Measurements from ENCODE around the gene LATS1. TPM values are rescaled to one million over a fixed set of nuclear protein-coding genes. Genes with fewer than 3 reads are reported as not detected.
A peak's percentile ranks its signal among the peaks of the same experiment; 100 is the strongest.
"Not testable (repeated sequence)": the region's sequence is repeated elsewhere in the genome, so short reads cannot be mapped to it uniquely, and the experiment has no call there.

The LATS1 gene
- total RNA-seq, 4 donors from 2014 or later = 29.2 to 54.5 (median 35.6) TPM

DNA sequence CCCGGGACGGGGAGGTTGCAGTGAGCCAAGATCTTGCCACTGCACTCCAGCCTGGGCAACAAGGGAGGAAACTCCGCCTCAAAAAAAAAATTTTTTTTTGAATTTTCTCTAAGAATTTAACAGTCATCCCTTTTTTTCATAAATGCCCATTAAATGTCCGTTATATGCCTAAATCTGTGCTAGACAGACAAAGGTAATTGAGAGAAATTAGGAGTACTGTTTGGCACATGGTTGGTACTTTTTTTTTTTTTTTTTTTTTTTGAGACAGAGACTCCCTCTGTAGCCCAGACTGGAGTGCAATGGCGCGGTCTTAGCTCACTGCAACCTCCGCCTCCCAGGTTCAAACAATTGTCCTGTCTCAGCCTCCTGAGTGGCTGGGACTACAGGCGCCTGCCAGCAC, 33.3 kb upstream of the LATS1 start:
- H3K4me1 ChIP-seq = peaks cover 0 to 59% (median 15%) of the 10 kb centered on the region in 3 donors
- no peak overlapping the region for H3K27ac ChIP-seq

DNA sequence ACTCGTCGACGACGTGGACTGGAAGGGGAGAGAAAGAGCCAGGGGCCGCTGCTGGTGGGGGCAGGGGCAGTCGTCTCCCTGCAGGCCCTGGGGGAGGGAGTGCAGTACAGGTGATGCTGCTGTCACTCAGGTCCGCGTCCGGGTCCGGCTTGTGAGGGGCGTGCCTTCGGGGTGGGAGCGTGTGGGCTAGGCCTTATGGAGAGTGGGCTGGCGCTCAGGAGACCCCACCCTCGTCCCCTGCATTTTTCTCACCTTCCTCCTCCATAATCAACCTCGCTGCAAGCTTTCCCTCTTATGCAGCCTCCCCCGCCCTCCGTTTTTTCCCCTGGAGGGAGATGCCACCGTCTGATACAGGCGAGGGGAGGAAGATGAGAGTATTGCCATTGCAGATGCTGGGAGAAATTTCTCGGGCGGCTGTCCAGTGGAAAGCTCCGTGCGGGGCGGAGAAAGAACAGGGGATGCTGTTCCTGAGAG, 32.3 kb upstream of the LATS1 start:
- Histone ChIP-seq H3K4me3 (peak overlapping the region; percentile 70 to 96), H3K27ac (peak overlapping the region; percentile 68 to 92 (median 86)), H3K27me3 (no peaks in the 10 kb centered on the region), H3K9me3 (no peaks in the 10 kb centered on the region), H3K4me1 (peaks cover 0 to 62% (median 20%) of the 10 kb centered on the region in 3 donors), H3K36me3 (no peaks in the 10 kb centered on the region)
- TF ChIP-seq POLR2A (IDR thresholded peaks at IDR 0.05) = no peak
- TF ChIP-seq CTCF (IDR thresholded peaks at IDR 0.05) = no peak
- TF ChIP-seq EP300 (IDR thresholded peaks at IDR 0.05) = no peak
- no peak for TF ChIP-seq POLR2AphosphoS5 (IDR thresholded peaks at IDR 0.05)
- ATAC-seq = no peak
- 0% methylated on average over 3 to 14 of the region's 25 CpGs for WGBS, 2 donors (ENCODE audit: low coverage in 1 of 2)

More for the DNA sequence above, 33.3 kb upstream of the LATS1 start:
- no peaks in the 10 kb centered on the region for H3K27me3 ChIP-seq
- H3K9me3 ChIP-seq = no peaks in the 10 kb centered on the region
- no peak for ATAC-seq
- H3K36me3 ChIP-seq = no peaks in the 10 kb centered on the region
- WGBS, 2 donors (ENCODE audit: low coverage in 1 of 2) = 87 to 89% methylated on average over 3 to 4 of the region's 8 CpGs
- TF ChIP-seq POLR2AphosphoS5 (IDR thresholded peaks at IDR 0.05) = no peak
- TF ChIP-seq EP300 (IDR thresholded peaks at IDR 0.05) = no peak
- no peak for TF ChIP-seq CTCF (IDR thresholded peaks at IDR 0.05)
- TF ChIP-seq POLR2A (IDR thresholded peaks at IDR 0.05) = no peak
- H3K4me3 ChIP-seq = peak overlapping the region in 1 of 2 donors; percentile 96

GRCh38 chr6:149749594-149750135, 31.8 kb upstream of the LATS1 start, which contains the start of gene PCMT1:
TSS of gene PCMT1 (plus strand) at chr6:149749741. CDS start at chr6:149749902, 161 bp downstream.
- no peaks in the 10 kb centered on the region for H3K9me3 ChIP-seq
- peak in 2 of 4 experiments; percentile 8 to 22 for TF ChIP-seq CTCF (IDR thresholded peaks at IDR 0.05)
- TF ChIP-seq POLR2AphosphoS5 (IDR thresholded peaks at IDR 0.05) = peak; percentile 96
- TF ChIP-seq EP300 (IDR thresholded peaks at IDR 0.05) = no peak
- TF ChIP-seq POLR2A (IDR thresholded peaks at IDR 0.05) = peak; percentile 79 to 84
- peak within 1 kb of the TSS; percentile 68 to 92 (median 86) for H3K27ac ChIP-seq
- no peaks in the 10 kb centered on the region for H3K27me3 ChIP-seq
- H3K36me3 ChIP-seq = no peaks in the 10 kb centered on the region
- no CpG with 5 or more reads among the region's 60 CpGs for WGBS, 2 donors (ENCODE audit: low coverage in 1 of 2)
- H3K4me3 ChIP-seq = peak within 1 kb of the TSS; percentile 70 to 96
- peak; percentile 97 for ATAC-seq
- peaks cover 0 to 66% (median 20%) of the 10 kb centered on the region in 3 donors for H3K4me1 ChIP-seq

- Histone ChIP-seq H3K27ac (peak overlapping the region; percentile 68 to 92 (median 86)), H3K4me3 (peak overlapping the region; percentile 70 to 96), H3K4me1 (peaks cover 0 to 65% (median 20%) of the 10 kb centered on the region in 3 donors)
- WGBS, 2 donors (ENCODE audit: low coverage in 1 of 2) = no CpG with 5 or more reads among the region's 38 CpGs
- not testable (repeated sequence) for H3K9me3 ChIP-seq, H3K27me3 ChIP-seq, H3K36me3 ChIP-seq
- peak; percentile 0 for ATAC-seq
Measured at GRCh38 chr6:149749082-149749593, 31.2 kb upstream of the LATS1 start.

- peak within 1 kb of the TSS; percentile 45 to 87 (median 83) for H3K27ac ChIP-seq
- H3K36me3 ChIP-seq = peaks cover 0 to 23% of the 10 kb centered on the region in 2 donors
- H3K4me3 ChIP-seq = peak within 1 kb of the TSS; percentile 69
- peak; percentile 76 for ATAC-seq
- 5 to 16% methylated on average over 14 to 28 of the region's 41 CpGs for WGBS, 2 donors (ENCODE audit: low coverage in 1 of 2)
- TF ChIP-seq POLR2AphosphoS5 (IDR thresholded peaks at IDR 0.05) (peak; percentile 88), POLR2A (IDR thresholded peaks at IDR 0.05) (peak; percentile 22 to 38), CTCF (IDR thresholded peaks at IDR 0.05) (peak; percentile 32 to 83 (median 76)), EP300 (IDR thresholded peaks at IDR 0.05) (no peak)
- H3K9me3 ChIP-seq = no peaks in the 10 kb centered on the region
- peaks cover 0 to 37% (median 16%) of the 10 kb centered on the region in 3 donors for H3K4me1 ChIP-seq
- H3K27me3 ChIP-seq = no peaks in the 10 kb centered on the region
Measured at GRCh38 chr6:149746147-149746946, 28.4 kb upstream of the LATS1 start, which contains the start of gene NUP43. TSS of gene NUP43 (minus strand) at chr6:149746529. CDS start at chr6:149746495, 34 bp downstream.

GRCh38 chr6:149745252-149745651, 27.4 kb upstream of the LATS1 start:
- peak overlapping the region in 1 of 2 donors; percentile 69 for H3K4me3 ChIP-seq
- not testable (repeated sequence) for H3K9me3 ChIP-seq, ATAC-seq, H3K27me3 ChIP-seq, H3K27ac ChIP-seq
- peaks cover 0 to 34% of the 10 kb centered on the region in 2 donors for H3K36me3 ChIP-seq
- 78 to 81% methylated on average over 5 to 10 of the region's 10 CpGs for WGBS, 2 donors (ENCODE audit: low coverage in 1 of 2)
- peaks cover 0 to 26% (median 8%) of the 10 kb centered on the region in 3 donors for H3K4me1 ChIP-seq
